A549 (cell line): ENCODE results near the gene SLC7A10. TPM values are rescaled to one million over a fixed set of nuclear protein-coding genes. Genes with fewer than 3 reads are reported as not detected.
"Not testable (repeated sequence)": the region's sequence is repeated elsewhere in the genome, so short reads cannot be mapped to it uniquely, and the experiment has no call there.

Experiments
- ATAC-seq, 2 experiments: fragments of 200-7000 bp in 1 of 2; fragments of >200 bp in 1 of 2; cut with Nextera tagmentation in 1 of 2; cut with Tn5 transposase in 1 of 2; 3 replicates each; pipeline versions ENCODE4 v1.8.0 to v1.9.1; 2018 to 2020; ENCODE audit warnings: mild to moderate bottlenecking in 1 of 2, moderate library complexity in 1 of 2
- CTCF ChIA-PET: fragments of 300-600 bp; sonication (Branson Sonifier 250); formaldehyde crosslinking; extraction: SDS; loops from one replicate; lab custom pipeline; 2021; ENCODE audit warnings: antibody characterized with exemption, inconsistent platforms; lab: Yijun Ruan, JAX
- POLR2A ChIA-PET: fragments of 350-600 bp; formaldehyde crosslinking; extraction: SDS; loops from one replicate; lab custom pipeline; 2021; ENCODE audit warnings: antibody characterized with exemption, inconsistent platforms; lab: Yijun Ruan, JAX
- DNase-seq, 2 experiments: peaks; one replicate each; pipeline versions ENCODE4 v3.0.0 to v3.0.0-alpha.2; 2011 to 2016; ENCODE audit warnings: low read depth in 1 of 2, low spot score in 1 of 2
- FAIRE-seq: peaks from 2 replicates; lab custom pipeline; 2011; peaks lifted over from hg19 to GRCh38; lab: Jason Lieb, UNC
- H3K27ac ChIP-seq, 2 experiments: fragments of >200 bp; sonication (Bioruptor Twin); formaldehyde crosslinking; 3 replicates each; pipeline ENCODE4 v1.5.1; 2016 to 2017
- H3K4me1 ChIP-seq: fragments of >200 bp; sonication (Bioruptor Twin); formaldehyde crosslinking; 3 replicates; pipeline ENCODE4 v1.6.1; 2016
- H3K4me2 ChIP-seq: fragments of >200 bp; sonication (Bioruptor Twin); formaldehyde crosslinking; 3 replicates; pipeline ENCODE4 v1.6.1; 2016
- H3K4me3 ChIP-seq: fragments of >200 bp; sonication (Bioruptor Twin); formaldehyde crosslinking; 3 replicates; pipeline ENCODE4 v1.5.1; 2016
- H3K9me3 ChIP-seq: fragments of >200 bp; sonication (Bioruptor Twin); formaldehyde crosslinking; 3 replicates; pipeline ENCODE4 v1.6.1; 2016
- EHF ChIP-seq: fragments of 250-450 bp; sonication (Bioruptor Pico); IDR thresholded peaks from 2 replicates; pipeline ENCODE4 v1.5.0; 2020; ENCODE audit warnings: mild to moderate bottlenecking
- EP300 ChIP-seq, 2 experiments: fragments of >200 bp; sonication (Bioruptor Twin); formaldehyde crosslinking; IDR thresholded peaks; 2 replicates in 1 of 2; 3 replicates in 1 of 2; pipeline ENCODE4 v1.6.1; 2016 to 2017
- FOSB ChIP-seq: fragments of 250-450 bp; sonication (Bioruptor Pico); IDR thresholded peaks from 2 replicates; pipeline ENCODE4 v1.5.0; 2020; ENCODE audit warnings: mild to moderate bottlenecking, moderate library complexity
- JUN ChIP-seq, 2 experiments: fragments of >200 bp; sonication (Bioruptor Twin); formaldehyde crosslinking; IDR thresholded peaks; 2 replicates in 1 of 2; 3 replicates in 1 of 2; pipeline ENCODE4 v1.6.1; 2016 to 2017
- KDM1A ChIP-seq: fragments of 200-600 bp; sonication (generic); IDR thresholded peaks from 2 replicates; pipeline ENCODE4 v1.6.1; 2016; ENCODE audit warnings: low read depth, mild to moderate bottlenecking
- MAZ ChIP-seq: fragments of 150-350 bp; IDR thresholded peaks from 2 replicates; pipeline ENCODE4 v1.6.1; 2014; ENCODE audit warnings: antibody characterized with exemption, low read depth, low read length, borderline replicate concordance
- PHF8 ChIP-seq: fragments of 200-600 bp; sonication (generic); IDR thresholded peaks from 2 replicates; pipeline ENCODE4 v1.6.1; 2016; ENCODE audit warnings: low read depth, mild to moderate bottlenecking, antibody characterized with exemption, moderate library complexity, borderline replicate concordance
- POLR2AphosphoS2 ChIP-seq: conservative IDR thresholded peaks from 2 replicates; pipeline ENCODE4 v1.6.1; 2012; ENCODE audit warnings: low read length, improper control_type of control experiment, inconsistent platforms
- RAD21 ChIP-seq, 2 experiments: fragments of >200 bp in 1 of 2; sonication (Bioruptor Twin) in 1 of 2; formaldehyde crosslinking in 1 of 2; IDR thresholded peaks in 1 of 2; conservative IDR thresholded peaks in 1 of 2; 2 replicates in 1 of 2; 3 replicates in 1 of 2; pipeline ENCODE4 v1.6.1; 2012 to 2018; ENCODE audit warnings: inconsistent platforms in 1 of 2
- RCOR1 ChIP-seq: fragments of 150-350 bp; IDR thresholded peaks from 2 replicates; pipeline ENCODE4 v1.6.1; 2014; ENCODE audit warnings: antibody characterized with exemption, low read length, low read depth
- TP53 ChIP-seq: fragments of 250-450 bp; sonication (Bioruptor Pico); IDR thresholded peaks from 2 replicates; pipeline ENCODE4 v1.5.0; 2021; ENCODE audit warnings: mild to moderate bottlenecking, moderate library complexity
- WGBS: methylation state at CpG from one replicate; pipeline ENCODE4 v1.1.6; 2017; ENCODE audit errors: missing lambda C conversion rate; 5-methylcytosine and 5-hydroxymethylcytosine counted together
- polyA plus RNA-seq, 4 experiments: library from polyadenylated mRNA; depleted of rRNA in 3 of 4; stranded (reverse); fragments of >200 nt; fragmentation: RNase III in 1 of 4; extraction: RNeasy Plus Mini Kit Qiagen cat#74134 plus additional on column Dnase treatment in 1 of 4; gene quantifications; 2 replicates in 3 of 4; 3 replicates in 1 of 4; pipeline ENCODE4 v1.2.3, GENCODE V29; 2011 to 2017
- TF ChIP-seq, protein P1 (sequence below): IDR thresholded peaks from 2 replicates; pipeline ENCODE4 v1.6.1; 2012; ENCODE audit warnings: low read depth, borderline replicate concordance
- TF ChIP-seq, protein P2 (sequence below): fragments of 250-450 bp; sonication (Bioruptor Pico); IDR thresholded peaks from 2 replicates; pipeline ENCODE4 v1.5.0; 2021; ENCODE audit warnings: mild to moderate bottlenecking, moderate library complexity, borderline replicate concordance
- TF ChIP-seq, protein P3 (sequence below): fragments of >200 bp; sonication (Bioruptor Twin); formaldehyde crosslinking; IDR thresholded peaks from 3 replicates; pipeline ENCODE4 v1.6.1; 2016
- TF ChIP-seq, protein P4 (sequence below): fragments of 250-450 bp; sonication (Bioruptor Pico); IDR thresholded peaks from 2 replicates; pipeline ENCODE4 v1.5.0; 2020; ENCODE audit warnings: low read depth, mild to moderate bottlenecking, moderate library complexity

Gene SLC7A10
- polyA plus RNA-seq, 2 of the 4 experiments (the other 2 are of a cell fraction), result 0.05 to 0.26 TPM

DNA sequence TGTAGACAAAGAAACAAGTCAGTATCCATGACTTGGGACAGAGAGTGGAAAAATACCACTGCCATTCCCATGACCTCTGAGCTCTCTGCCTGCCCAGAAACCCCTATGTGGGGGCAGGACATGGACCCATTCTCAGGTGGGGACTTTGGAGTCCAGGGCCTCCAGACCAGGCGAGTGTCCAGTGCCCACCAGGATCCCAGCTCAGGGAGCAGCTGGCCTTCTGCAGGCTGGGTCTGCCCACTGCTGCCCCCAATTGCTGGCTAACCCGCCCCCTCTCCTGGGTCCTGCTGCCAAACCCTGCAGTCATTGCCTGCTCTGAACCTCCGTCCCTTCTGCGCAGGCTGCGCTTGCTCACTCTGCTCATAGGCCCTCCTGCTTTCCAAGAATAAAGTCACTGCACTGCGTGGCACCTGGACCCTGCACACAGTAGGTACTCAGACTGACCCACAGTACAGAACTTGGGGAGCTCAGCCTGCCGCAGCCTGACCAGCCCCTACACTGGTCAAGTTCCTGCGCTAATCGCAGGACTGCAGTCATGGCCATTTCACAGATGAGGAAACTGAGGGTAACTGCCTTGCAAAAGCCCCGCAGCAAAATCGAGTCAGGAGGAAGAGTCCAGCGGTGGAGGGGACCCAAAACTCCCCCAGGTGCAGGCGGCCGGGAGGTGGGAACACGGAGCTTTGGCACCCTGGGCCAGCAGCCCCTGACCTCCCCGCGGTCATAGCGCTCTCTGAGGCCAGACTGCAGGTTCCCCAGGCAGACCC, 774 bp downstream of the SLC7A10 start:
- Histone ChIP-seq H3K9me3 (peaks cover 33% of the 10 kb centered on the region), H3K4me3 (peak overlapping the region; percentile 37), H3K4me1 (peaks cover 18% of the 10 kb centered on the region), H3K27ac (no peak overlapping the region), H3K4me2 (peak overlapping the region; percentile 80)
- FAIRE-seq (no peak), ATAC-seq (no peak), DNase-seq (no peak)
- ChIA-PET CTCF (interaction anchor here (0.6 to 9.0 kb wide), 17 partner anchors 11 to 546 kb away, joined by 3 to 149 read pairs (median 5); partner anchors contain the start of gene CEBPA), POLR2A (no interaction called here)
- 79% methylated on average over 18 of the region's 18 CpGs for WGBS
- TF ChIP-seq KDM1A (peak; percentile 79; the same call in 1 of the 2 replicates), MAZ (no peak)

DNA sequence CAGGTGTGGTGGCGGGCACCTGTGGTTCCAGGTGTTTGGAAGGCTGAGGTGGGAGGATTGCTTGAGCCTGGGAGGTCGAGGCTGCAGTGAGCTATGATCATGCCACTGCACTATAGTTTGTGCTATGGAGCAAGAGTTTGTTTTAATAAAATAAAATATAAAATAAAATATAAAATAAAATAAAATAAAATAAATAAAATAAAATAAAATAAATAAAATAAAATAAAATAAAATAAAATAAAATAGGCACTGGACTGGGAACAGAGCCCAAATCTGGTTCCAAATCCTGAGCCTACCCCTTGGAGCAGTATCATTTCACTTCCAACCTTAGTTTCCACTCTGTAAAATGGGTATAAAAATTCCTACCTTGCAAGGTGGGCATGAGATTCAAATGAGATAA, 3.4 kb downstream of the SLC7A10 start:
- H3K9me3 ChIP-seq, H3K27ac ChIP-seq, POLR2A ChIA-PET, DNase-seq, FAIRE-seq, H3K4me3 ChIP-seq, H3K4me2 ChIP-seq, ATAC-seq: not testable (repeated sequence)
- CTCF ChIA-PET, result interaction anchor here (0.8 to 9.0 kb wide), 9 partner anchors 17 to 549 kb away, joined by 3 to 149 read pairs (median 5); no protein-coding TSS in a partner anchor
- 62% methylated on average over 2 of the region's 2 CpGs for WGBS
- H3K4me1 ChIP-seq, result peaks cover 18% of the 10 kb centered on the region

DNA sequence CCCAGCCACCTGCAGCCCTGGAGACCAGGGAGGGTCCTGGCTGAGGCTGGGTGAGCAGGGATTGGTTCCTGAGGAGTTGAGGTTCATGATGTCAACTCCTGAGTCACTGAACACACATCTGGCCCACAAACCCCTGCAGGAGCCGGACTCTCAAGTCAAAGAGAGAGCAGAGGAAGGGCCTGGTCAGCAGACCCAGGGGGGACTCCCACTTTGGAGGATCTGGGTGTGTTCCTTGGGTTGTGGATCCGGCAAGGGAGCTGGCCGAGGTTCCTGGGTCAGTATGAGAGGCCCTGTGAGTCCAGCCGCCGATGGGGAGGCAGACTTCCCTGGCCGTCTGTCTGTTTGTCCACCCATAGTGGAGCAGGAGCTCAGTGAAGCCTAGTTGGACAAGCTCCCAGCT, 4.0 kb downstream of the SLC7A10 start:
- peak in 1 of 2 experiments; percentile 45 for DNase-seq
- Histone ChIP-seq H3K9me3 (0 out of 3 replicates have a peak, but pooled peaks cover 4% of the 10 kb centered on the region), H3K27ac (no peak overlapping the region), H3K4me1 (peaks cover 17% of the 10 kb centered on the region)
- no peak for TF ChIP-seq RCOR1
- no peak for TF ChIP-seq TP53 (CRISPR knock-in tag)
- TF ChIP-seq, protein P1, sequence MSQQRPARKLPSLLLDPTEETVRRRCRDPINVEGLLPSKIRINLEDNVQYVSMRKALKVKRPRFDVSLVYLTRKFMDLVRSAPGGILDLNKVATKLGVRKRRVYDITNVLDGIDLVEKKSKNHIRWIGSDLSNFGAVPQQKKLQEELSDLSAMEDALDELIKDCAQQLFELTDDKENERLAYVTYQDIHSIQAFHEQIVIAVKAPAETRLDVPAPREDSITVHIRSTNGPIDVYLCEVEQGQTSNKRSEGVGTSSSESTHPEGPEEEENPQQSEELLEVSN, result no peak
- TF ChIP-seq FOSB, result no peak
- TF ChIP-seq, protein P2, sequence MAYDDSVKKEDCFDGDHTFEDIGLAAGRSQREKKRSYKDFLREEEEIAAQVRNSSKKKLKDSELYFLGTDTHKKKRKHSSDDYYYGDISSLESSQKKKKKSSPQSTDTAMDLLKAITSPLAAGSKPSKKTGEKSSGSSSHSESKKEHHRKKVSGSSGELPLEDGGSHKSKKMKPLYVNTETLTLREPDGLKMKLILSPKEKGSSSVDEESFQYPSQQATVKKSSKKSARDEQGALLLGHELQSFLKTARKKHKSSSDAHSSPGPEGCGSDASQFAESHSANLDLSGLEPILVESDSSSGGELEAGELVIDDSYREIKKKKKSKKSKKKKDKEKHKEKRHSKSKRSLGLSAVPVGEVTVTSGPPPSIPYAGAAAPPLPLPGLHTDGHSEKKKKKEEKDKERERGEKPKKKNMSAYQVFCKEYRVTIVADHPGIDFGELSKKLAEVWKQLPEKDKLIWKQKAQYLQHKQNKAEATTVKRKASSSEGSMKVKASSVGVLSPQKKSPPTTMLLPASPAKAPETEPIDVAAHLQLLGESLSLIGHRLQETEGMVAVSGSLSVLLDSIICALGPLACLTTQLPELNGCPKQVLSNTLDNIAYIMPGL (CRISPR knock-in tag), result no peak
- TF ChIP-seq POLR2AphosphoS2, result no peak
- no peak for TF ChIP-seq PHF8
- TF ChIP-seq, protein P3, sequence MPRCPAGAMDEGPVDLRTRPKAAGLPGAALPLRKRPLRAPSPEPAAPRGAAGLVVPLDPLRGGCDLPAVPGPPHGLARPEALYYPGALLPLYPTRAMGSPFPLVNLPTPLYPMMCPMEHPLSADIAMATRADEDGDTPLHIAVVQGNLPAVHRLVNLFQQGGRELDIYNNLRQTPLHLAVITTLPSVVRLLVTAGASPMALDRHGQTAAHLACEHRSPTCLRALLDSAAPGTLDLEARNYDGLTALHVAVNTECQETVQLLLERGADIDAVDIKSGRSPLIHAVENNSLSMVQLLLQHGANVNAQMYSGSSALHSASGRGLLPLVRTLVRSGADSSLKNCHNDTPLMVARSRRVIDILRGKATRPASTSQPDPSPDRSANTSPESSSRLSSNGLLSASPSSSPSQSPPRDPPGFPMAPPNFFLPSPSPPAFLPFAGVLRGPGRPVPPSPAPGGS, result no peak
- no peak for TF ChIP-seq JUN (IDR thresholded peaks at IDR 0.05)
- TF ChIP-seq RAD21 (conservative IDR thresholded peaks at IDR 0.05 in 1 of 2, IDR thresholded peaks at IDR 0.05 in 1 of 2), result no peak
- no peak for TF ChIP-seq EHF
- TF ChIP-seq, protein P4, sequence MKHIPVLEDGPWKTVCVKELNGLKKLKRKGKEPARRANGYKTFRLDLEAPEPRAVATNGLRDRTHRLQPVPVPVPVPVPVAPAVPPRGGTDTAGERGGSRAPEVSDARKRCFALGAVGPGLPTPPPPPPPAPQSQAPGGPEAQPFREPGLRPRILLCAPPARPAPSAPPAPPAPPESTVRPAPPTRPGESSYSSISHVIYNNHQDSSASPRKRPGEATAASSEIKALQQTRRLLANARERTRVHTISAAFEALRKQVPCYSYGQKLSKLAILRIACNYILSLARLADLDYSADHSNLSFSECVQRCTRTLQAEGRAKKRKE (CRISPR knock-in tag), result no peak
- no peak for TF ChIP-seq EP300 (IDR thresholded peaks at IDR 0.05)
- TF ChIP-seq, all 56 proteins: peak for 0
- peak; percentile 4 to 7; a peak in 2 of 6 replicates for ATAC-seq
- no peak overlapping the region for H3K4me2 ChIP-seq
- CTCF ChIA-PET, result interaction anchor here (0.8 to 9.0 kb wide), 10 partner anchors 10 to 550 kb away, joined by 3 to 149 read pairs (median 4); no protein-coding TSS in a partner anchor
- no peak overlapping the region for H3K4me3 ChIP-seq
- FAIRE-seq, result no peak
- WGBS, result 50% methylated on average over 6 of the region's 6 CpGs
- POLR2A ChIA-PET, result no interaction called here
